AG10803 (cell line): ENCODE data around the gene AJM1.
"Not testable (repeated sequence)": the region's sequence is repeated elsewhere in the genome, so short reads cannot be mapped to it uniquely, and the experiment has no call there.

ENCODE experiments used
- DNase-seq: peaks from one replicate; pipeline ENCODE4 v3.0.0; 2010; ENCODE audit warnings: low read depth
- H3K4me3 ChIP-seq: 2 replicates; pipeline ENCODE4 v1.5.1; 2011; ENCODE audit warnings: mild to moderate bottlenecking, low read length, control low read depth
- TF ChIP-seq, protein P1 (sequence below): conservative IDR thresholded peaks from 2 replicates; pipeline ENCODE4 v1.5.1; 2011; ENCODE audit warnings: mild to moderate bottlenecking, low read length, control low read depth, inconsistent platforms

Gene AJM1

DNA sequence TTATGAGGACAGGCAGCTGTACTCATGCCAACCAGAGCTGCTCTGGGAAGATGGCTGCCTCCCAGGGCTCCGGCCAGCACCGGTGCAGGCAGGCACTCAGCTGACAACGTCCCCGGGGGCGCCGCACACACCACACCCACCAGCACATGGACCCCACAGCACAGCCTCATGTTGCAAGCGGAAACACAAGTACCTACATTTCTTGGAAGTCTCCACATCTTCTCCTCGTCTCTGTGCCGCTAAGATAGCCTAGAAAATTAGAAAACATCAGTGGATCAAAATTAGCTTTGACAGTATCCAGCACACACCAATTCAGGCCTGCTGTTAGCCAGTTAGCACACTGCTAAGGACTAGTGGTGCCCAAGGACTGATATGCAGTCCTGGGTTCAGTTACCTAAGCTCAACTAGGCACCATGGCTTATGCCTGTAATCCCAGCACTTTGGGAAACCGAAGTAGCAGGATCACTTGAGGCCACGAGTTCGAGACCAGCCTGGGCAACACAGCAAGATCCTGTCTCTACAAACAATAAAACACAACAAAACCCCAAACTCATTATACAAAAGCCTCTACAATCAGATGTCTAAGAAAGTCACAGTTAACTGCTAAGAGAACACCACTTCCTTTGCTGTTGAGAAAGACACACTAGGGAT lies 21.5 kb downstream of the AJM1 start:
- DNase-seq = no peak
- TF ChIP-seq, protein P1, sequence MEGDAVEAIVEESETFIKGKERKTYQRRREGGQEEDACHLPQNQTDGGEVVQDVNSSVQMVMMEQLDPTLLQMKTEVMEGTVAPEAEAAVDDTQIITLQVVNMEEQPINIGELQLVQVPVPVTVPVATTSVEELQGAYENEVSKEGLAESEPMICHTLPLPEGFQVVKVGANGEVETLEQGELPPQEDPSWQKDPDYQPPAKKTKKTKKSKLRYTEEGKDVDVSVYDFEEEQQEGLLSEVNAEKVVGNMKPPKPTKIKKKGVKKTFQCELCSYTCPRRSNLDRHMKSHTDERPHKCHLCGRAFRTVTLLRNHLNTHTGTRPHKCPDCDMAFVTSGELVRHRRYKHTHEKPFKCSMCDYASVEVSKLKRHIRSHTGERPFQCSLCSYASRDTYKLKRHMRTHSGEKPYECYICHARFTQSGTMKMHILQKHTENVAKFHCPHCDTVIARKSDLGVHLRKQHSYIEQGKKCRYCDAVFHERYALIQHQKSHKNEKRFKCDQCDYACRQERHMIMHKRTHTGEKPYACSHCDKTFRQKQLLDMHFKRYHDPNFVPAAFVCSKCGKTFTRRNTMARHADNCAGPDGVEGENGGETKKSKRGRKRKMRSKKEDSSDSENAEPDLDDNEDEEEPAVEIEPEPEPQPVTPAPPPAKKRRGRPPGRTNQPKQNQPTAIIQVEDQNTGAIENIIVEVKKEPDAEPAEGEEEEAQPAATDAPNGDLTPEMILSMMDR = no peak
- H3K4me3 ChIP-seq = no peak overlapping the region

DNA sequence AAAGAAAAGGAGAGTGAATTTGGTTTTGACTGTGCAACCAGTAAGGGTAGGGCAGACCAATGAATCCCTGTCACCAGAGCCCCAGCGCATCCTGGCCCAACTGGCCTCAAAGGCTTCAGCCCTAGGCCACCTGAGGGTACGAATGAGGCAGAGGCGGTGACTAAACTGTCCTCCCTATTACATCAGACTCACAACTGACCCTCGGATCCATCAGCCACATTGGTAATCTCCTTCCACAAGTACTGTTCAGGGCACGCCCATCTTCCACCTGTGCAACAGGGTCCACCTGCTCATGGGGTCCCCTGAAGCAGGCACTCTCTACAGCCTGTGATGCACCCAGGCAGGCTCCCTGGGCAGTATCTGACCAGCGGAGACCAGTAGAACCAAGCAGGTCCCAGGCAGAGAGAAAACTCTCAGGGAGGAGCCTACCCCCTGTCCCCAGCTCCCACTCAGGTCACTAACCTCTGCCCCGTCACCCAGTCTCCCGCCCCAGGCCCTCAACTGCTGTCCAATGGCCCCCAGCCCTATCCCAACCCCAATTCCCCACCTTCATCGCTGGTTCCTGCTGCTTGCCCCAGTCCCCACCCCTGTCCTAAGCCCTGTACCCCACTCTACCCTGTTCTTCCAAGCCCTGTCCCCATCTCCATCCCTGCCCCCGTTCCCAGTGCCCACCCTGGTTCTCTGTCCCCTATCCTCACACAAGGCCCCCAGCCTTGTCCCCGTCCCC lies 22.9 kb downstream of the AJM1 start:
- no peak for DNase-seq
- H3K4me3 ChIP-seq = peak overlapping the region; percentile 79
- TF ChIP-seq, protein P1 = no peak

DNA sequence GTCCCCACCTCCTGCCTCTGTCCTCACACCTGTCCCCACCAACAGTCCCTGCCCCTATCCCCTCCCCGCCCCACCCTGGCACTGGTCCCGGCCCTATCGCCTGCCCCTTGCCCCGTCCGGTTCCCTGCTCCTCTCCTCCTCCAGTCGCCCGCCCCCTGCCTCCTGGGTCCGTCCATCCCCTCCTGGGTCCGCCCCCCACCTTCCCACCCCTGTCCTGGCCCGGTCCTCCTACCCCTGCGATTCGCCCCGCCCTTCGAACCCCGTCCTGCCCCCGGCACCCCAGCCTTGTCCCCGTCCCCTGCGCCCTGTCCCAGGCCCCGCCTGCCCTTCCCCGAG lies 23.5 kb downstream of the AJM1 start:
- TF ChIP-seq, protein P1 = no peak
- DNase-seq = no peak
- peak overlapping the region; percentile 79 for H3K4me3 ChIP-seq

DNA sequence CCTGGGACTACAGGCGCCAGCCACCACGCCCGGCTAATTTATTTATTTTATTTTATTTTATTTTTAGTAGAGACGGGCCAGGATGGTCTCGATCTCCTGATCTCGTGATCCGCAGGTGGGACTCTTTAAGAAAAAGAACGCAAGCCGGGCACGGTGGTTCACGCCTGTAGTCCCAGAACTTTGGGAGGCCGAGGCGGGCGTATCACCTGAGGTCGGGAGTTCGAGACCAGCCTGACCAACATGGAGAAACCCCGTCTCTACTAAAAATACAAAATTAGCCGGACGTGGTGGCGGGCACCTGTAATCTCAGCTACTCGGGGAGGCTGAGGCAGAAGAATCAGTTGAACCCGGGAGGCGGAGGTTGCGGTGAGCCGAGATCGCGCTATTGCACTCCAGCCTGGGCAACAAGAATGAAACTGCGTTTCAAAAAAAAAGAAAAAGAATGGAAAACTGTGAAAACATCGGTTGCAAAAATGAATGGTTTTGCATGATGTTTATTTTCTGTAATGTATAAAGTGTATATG lies 24.7 kb downstream of the AJM1 start:
- not testable (repeated sequence) for DNase-seq
- H3K4me3 ChIP-seq = peak overlapping the region; percentile 79

DNA sequence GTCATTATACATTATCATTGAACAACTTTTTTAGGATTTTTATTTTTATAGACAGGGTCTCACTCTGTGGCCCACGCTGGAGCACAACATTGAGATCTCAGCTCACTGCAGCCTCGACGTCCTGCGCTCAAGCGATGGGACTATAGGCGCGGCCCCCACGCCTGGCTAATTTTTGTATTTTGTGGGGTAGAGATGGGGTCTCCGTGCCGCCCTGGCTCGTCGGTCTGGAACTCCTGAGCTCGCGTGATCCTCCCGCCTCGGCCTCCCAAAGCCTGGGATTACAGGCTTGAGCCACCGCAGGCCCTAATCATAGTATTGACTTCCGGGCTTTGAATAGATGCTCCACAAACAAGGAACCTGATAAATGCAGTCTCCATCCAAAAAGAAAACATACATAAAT lies 25.2 kb downstream of the AJM1 start:
- DNase-seq = no peak
- TF ChIP-seq, protein P1 = no peak
- no peak overlapping the region for H3K4me3 ChIP-seq

DNA sequence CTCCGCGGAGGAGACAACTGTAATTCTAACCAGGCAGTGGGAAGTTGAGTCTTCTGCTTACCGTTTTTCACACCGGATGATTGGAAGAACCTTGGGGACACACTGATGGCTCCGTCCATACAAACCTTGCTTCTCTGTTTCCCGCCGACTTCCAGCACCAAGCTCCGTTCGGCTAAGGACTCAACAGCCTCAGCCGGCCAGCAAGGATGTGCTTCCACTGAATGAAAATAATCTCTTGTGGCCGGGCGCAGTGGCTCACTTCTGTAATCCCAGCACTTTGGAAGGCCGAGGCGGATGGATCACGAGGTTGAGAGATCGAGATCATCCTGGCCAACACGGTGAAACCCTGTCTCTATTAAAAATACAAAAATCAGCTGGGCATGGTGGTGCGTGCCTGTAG lies 25.6 kb downstream of the AJM1 start:
- H3K4me3 ChIP-seq = no peak overlapping the region
- TF ChIP-seq, protein P1 = no peak
- no peak for DNase-seq

DNA sequence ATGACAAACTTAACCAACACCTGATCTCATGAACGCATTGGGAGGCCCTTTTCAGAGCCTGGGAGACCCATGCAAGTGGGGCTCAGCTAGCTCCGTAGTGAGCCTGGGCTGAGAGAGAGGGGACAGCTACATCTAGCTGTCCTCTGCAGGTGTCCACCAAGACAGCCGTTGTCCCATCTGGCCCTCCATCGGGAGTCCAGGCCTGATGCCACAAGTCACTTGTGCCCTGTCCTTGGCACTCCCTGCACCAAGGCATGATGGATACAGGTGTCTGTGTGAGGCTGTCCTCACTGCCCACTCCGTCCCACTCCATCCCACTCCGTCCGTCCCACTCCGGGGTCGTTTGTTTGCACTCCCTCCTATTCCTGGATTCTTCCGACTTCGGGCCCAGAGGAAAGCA lies 26.4 kb downstream of the AJM1 start:
- no peak overlapping the region for H3K4me3 ChIP-seq
- TF ChIP-seq, protein P1 = no peak
- no peak for DNase-seq

DNA sequence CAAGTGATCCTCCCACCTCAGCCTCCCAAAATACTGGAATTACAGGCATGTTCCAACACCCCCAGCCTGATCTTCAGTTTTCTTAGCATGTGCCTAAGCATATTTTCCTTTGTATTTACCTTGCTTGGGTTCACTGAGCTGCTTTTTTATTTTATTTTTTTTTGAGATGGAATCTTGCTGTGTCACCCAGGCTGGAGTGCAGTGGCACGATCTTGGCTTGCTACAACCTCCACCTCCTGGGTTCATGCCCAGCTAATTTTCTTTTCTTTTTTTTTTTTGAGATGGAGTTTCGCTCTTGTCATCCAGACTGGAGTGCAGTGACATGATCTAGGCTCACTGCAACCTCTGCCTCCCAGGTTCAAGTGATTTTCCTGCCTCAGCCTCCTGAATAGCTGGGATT lies 27.3 kb downstream of the AJM1 start:
- not testable (repeated sequence) for H3K4me3 ChIP-seq, DNase-seq
